GM13976 (cell line): ENCODE measurements around the gene ANKRD13D.

Experiments used
- DNase-seq: peaks from one replicate; pipeline ENCODE4 v3.0.0; 2012; ENCODE audit warnings: low spot score
- CTCF ChIP-seq: IDR thresholded peaks from 2 replicates; pipeline ENCODE4 v1.5.1; 2012; ENCODE audit warnings: borderline replicate concordance, mild to moderate bottlenecking; ENCODE audit not compliant: insufficient read depth; ENCODE audit errors: extremely low read depth, missing control alignments, control extremely low read depth
- in situ Hi-C: fragments of 300-500 bp; cut with MboI; formaldehyde crosslinking; loops from one replicate; pipeline ENCODE4 v1.12.0; 2022; ENCODE audit warnings: low sequenced_read_pairs, mixed read lengths, inconsistent platforms; ENCODE audit not compliant: unreplicated experiment

Gene ANKRD13D

DNA sequence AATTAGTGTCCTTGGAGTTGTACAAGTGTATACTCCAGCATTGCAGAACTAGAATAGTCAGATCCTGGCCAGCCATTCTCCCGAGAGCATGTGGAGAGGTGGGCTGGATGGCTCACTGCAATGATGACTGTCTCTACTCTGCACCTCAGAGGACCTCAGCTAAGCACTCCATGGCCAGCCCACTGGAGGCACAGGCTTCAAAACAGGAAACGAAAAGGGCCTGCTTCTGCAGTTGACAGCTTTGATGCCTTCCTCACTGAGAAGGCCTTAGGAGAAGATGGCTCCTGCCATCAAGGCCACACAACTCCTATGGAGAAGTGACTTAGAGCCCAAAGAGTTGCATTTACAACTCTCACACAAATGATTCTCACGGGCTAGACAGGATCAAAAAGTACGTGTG lies 55.2 kb downstream of the ANKRD13D start:
- DNase-seq = no peak
- in situ Hi-C loops = no loop called here
- TF ChIP-seq CTCF = no peak

DNA sequence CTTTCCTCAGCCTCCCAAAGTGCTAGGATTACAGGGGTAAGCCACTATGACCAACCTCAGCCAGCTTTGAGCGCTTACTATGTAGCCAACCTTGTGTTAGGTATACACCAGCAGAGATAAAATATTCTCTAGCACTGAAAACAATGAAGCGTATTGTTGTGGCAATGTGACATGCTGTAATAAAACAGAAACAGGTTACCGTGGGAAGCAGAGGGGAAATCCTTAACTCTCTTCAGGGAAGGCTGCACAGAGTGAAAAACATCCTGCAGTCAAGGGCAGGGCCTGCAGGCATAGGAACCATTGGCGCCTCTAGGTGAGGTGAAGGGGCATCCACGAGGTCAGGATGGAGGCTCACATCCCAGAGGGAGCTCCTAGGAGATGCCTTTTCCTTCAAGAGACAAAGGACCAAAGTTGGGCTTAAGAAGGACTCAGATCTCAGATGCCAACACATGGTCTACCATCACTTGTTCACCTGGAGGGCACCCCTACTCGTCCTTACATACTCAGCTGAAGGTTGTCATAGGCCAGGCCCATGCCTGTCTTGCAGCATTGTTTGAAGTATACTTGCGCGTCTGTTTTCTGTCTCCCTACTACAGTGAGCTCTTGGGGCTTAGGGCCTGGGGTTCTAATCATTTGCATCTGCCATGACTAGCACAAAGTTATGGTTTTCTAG lies 56.3 kb downstream of the ANKRD13D start:
- TF ChIP-seq CTCF = no peak
- in situ Hi-C loops = no loop called here
- DNase-seq = no peak

GRCh38 chr11:67345920-67346819 lies 57.1 kb downstream of the ANKRD13D start:
- no peak for DNase-seq
- TF ChIP-seq CTCF = peak; percentile 59
- in situ Hi-C loops = no loop called here

DNA sequence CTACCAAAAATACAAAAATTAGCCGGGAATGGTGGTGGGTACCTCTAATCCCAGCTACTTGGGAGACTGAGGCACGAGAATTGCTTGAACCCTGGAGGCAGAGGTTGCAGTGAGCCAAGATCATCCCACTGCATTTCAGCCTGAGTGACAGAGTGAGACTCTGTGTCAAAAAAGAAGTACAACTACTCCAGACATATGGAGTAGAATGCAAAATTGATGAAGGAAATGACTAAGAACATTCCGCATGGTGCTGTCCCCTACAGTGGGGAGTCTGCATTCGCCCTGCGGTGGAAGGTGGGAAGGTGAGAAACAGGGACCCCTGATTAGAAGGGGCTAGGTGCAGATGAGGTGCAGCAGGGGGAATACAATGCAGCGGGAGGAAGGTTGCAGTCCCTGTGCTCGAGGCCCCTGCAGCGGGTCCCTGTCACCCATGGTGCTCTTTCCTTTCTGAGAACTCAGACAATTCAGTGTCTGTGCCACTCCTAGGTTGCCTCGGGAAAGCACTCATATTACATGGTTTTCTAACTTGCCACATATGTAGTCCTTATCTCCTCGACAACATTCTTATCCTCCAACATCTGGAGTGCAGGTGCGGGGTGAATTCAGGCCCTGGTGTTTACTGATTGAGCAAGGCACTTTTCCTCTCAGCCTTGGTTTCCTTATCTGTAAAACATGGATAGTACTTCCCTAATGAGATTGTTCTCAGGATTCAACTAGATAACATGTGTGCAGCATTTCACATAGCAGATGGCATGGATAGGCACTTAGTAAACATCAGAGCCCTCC lies 59.1 kb downstream of the ANKRD13D start:
- TF ChIP-seq CTCF = no peak
- no peak for DNase-seq
- in situ Hi-C loops = no loop called here

DNA sequence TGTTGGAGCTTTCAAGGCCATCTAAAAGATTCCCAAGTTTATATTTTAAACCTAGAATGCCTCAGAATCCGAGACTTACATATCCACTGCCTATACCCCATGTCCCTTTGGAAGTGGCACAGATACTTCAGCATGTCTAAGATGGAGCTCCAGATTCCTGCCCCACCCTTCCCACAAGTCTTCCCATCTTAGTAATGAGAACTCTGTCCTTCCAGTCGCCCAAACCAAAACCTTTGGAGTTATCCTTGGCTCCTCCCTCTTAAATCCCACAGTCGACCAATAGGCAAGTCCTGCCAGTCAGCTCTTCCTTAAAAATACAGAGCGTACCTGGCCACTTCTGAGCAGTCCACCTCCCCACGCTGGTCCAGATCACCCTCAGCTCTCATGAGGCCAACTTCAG lies 59.9 kb downstream of the ANKRD13D start:
- in situ Hi-C loops = no loop called here
- no peak for TF ChIP-seq CTCF
- no peak for DNase-seq

DNA sequence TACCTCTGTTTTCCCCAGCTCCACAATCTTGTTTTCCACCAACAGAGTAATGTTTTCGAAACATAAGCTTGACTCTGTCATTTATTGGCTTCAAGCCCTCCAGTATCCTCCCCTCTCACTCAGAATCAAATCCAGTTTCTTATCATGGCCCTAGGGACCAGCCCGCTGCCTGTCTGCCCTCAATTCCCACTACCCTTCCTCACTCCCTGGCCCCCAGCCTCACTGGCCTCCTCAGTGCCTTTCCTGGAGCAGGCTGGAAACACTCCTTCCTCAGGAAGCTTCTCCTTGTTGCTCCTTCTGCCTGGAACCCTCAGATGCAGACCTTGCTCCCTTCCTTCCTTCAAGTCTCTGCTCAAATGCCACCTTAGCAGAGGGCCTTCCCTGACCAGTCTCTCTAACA lies 60.4 kb downstream of the ANKRD13D start:
- in situ Hi-C loops = no loop called here
- TF ChIP-seq CTCF = no peak

More for the DNA sequence above, 60.4 kb downstream of the ANKRD13D start:
- no peak for DNase-seq
